HG03064 (cell line): ENCODE results near the gene KLK3.

Experiments used
- ATAC-seq: cut with Tn5 transposase; IDR thresholded peaks from one replicate; pipeline ENCODE4 v1.9.1; 2021; ENCODE audit warnings: low read depth; ENCODE audit not compliant: unreplicated experiment

The KLK3 gene

DNA sequence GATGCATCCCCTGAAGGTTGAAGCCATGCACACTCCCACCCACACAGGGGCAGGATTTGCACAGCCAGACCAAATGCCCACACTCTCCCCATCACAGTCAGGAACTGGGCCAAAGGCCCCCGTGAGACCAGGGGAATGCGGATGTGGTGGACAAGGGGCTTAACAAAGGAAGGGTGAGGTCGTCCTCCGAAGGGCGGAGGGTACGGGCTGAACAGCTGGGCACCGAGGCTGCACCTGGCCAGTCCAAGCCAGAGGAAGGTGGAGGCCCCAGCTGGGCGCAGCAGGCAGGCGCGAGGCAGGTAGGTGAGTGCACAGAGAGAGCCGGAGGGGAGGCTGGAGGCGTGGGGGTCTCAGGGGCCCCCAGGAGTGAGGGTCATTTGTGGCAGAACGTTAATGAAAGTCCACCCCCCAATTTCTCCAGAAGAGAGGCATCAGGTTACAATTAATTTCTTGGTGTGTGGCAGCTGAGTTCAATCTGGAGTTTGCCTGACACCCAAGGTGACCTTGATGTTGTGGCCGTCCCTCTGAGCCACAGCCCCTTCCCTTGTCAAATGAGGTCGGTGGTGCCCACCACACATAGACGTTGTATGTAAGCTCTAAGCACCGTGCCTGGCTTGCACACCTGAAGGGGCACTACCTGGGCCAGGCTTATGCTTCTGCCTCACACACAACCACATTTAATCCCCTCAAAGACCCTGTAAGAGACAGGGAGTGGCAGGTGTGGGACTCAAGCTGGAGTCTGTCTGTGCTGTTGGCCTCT, 24.3 kb upstream of the KLK3 start:
- no peak for ATAC-seq

DNA sequence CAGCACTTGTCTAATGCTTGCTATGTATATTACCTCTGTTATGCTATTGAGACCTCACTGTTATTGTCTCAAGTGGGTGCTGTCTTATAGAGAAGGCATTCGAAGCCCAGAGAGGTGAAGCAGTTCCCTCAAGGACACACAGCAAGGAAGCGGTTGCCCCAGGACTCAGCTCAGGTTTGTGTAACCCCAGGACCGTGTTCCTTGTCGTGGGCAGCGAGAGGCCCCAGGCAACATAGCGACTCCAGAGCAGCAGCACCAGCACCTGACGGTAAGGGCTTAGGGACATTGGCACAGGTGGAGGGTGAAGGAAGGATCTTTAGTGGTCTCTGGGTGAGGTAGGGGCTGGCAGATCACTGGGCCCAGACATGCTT, 23.7 kb upstream of the KLK3 start:
- no peak for ATAC-seq

GRCh38 chr19:50832666-50833065, 22.0 kb upstream of the KLK3 start:
- ATAC-seq = no peak

DNA sequence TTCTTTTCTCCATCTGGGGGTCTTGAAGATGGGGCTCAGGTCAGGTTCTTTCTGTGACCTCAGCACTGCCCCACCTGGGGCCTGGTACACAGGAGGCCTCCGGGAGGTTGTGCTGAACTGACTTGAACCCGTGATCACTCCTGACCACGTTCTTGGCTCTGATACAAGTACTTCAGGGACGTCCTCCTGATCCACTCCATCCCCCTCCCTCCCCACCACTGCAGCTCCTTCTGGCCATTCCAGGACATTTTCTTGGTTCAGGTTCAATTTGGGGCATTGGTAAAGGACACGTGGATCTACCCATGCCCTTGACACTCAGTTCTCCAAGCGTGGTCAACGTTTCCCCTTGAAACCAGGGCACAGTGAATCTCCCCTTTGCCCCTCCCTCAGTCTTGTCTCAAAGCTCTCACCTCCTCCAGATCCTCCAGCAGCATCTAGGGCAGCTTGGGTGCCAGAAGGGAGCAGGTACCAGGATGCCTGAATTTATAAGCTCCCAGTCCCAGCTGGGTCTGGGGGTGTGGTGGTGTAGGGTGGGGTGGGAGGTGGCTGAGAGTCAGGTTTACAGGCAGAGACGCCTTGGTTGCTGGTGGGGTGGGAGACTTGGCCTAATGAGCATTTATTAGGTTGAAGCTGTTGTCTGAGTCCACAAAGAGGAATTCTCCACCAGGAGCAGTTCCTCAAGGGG, 21.5 kb upstream of the KLK3 start, which contains the start of gene KLK15:
KLK15 (minus strand) TSS at position 458 of the 685 bp plus-strand sequence. CDS start 2,082 bp downstream, outside the sequence.
- no peak for ATAC-seq

DNA sequence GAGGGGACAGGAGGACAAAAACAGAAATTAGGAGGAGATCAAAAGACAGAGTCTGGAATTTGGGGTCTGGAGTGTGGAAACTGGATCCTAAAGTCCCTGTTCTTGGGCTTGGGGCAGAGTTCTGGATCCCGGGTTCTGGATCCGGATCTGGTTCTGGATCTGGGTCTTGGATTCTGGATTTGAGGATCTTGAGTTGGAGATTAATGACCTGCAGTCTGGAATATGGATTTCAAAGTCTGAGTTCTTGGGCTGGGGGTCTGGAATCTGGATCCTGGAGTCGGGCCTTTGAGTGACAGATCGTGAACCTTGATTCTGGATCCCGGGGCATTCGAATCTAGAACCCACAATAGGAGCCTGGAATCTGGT, 20.9 kb upstream of the KLK3 start:
- ATAC-seq = no peak

GRCh38 chr19:50835103-50835784, 19.5 kb upstream of the KLK3 start:
- no peak for ATAC-seq

- ATAC-seq = peak; percentile 61
These were observed 18.8 kb upstream of the KLK3 start for GRCh38 chr19:50835785-50836542.

GRCh38 chr19:50836543-50837195, 18.0 kb upstream of the KLK3 start:
- no peak for ATAC-seq

- ATAC-seq = no peak
These were observed 17.4 kb upstream of the KLK3 start for GRCh38 chr19:50837300-50837699.

- ATAC-seq = no peak
These were observed 16.5 kb upstream of the KLK3 start for GRCh38 chr19:50838239-50838638.

DNA sequence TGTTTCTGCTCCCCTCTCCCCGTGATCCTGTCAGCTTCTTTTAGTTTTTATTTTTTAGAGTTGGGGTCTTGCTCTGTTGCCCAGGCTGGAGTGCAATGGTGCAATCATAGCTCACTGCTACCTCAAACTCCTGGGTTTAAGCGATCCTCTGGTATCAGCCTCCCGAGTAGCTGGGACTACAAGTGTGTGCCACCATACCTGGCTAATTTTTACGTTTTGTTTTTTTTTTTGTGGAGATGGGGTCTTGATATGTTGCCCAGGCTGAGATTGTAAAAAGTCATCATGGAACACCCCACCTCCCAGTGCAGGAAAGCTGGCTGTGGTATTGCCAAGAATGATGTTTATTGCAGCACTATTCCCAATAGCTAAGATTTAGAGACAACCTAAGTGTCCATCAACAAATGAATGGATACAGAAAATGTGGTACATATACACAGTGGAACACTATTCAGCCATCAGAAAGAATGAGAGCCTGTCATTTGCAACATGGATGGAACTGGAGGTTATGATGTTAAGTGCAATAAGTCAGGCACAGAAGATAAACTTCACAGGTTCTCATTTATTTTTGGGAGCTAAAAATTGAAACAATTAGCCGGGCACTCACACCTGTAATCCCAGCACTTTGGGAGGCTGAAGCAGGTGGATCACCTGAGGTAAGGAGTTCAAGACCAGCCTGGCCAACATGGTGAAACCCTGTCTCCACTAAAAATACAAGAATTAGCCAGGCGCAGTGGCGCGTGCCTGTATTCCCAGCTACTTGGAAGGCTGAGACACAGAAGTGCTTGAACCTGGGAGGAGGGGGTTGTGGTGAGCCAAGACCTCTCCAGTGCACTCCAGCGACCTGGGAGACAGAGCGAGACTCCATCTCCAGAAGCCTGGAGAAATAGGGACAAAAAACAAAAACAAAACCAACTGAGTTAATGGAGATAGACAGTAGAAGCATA, 14.7 kb upstream of the KLK3 start:
- no peak for ATAC-seq

DNA sequence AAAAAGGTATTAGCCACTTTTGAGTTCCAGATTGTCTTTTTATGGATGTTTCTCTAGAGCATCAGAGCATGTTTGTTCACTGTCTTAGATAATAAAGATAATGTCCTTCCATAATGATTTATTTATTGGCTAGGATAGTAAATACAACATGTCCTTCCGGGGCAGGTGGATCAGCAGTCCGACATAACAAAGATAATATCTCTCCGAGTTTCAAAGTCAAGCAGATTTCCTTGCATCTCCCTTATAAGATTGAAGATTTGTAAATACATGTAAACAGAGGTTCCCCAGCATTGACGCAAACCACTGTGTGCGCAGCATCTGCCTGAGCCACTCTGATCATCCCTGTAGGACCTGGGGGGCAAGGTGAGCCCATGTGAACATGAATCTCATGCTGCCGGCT, 12.6 kb upstream of the KLK3 start:
- no peak for ATAC-seq

DNA sequence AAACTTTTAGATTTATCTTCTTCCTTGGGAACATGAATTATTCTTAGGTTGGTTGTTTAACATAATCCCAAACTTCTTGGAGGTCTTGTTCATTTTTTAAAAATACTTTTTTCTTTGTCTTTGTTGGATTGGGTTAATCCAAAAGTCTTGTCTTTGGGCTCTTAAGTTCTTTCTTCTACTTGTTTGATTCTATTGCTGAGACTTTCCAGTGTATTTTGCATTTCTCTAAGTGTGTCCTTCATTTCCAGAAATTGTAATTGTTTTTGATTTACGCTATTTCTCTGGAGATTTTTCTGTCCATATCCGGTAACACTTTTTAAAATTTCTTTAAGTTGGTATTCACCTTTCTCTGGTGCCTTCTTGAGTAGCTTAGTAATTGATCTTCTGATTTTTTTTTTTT, 11.5 kb upstream of the KLK3 start:
- no peak for ATAC-seq

- ATAC-seq = no peak
These were observed 11.0 kb upstream of the KLK3 start for GRCh38 chr19:50843701-50844221.

DNA sequence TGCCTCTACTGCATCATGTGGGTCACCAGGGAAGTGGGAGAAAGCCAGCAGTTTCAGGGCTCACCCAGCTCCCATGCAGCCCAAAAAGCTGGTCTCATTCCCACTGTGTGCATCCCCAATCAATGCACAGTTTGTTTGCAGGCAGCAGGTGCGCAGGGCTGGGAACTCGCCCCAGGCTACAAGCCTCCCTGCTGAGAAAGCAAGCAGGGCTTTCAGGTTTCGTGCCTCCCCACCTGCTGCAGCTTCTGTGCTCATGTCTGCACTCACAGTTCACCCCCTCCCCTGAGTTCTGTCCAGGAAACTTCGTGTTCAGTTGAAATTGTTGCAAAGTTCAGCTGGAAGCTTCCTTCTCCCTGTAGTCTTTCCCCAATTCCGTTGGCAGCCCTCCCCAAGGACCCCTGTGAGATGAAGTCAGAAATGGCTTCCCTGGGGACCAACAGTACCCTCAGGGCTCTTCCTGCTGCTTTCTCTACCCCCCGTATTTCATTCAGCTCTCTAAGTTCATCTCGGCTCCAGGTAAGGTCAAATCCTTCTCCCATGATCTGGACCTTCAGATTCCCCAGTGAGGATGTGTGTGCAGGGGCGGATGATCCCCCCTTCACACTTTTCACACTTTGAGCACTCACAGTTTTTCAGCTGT, 10.3 kb upstream of the KLK3 start:
- ATAC-seq = no peak

DNA sequence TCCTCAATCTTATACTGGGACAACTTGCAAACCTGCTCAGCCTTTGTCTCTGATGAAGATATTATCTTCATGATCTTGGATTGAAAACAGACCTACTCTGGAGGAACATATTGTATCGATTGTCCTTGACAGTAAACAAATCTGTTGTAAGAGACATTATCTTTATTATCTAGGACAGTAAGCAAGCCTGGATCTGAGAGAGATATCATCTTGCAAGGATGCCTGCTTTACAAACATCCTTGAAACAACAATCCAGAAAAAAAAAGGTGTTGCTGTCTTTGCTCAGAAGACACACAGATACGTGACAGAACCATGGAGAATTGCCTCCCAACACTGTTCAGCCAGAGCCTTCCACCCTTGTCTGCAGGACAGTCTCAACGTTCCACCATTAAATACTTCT, 4.0 kb upstream of the KLK3 start:
- ATAC-seq = no peak

DNA sequence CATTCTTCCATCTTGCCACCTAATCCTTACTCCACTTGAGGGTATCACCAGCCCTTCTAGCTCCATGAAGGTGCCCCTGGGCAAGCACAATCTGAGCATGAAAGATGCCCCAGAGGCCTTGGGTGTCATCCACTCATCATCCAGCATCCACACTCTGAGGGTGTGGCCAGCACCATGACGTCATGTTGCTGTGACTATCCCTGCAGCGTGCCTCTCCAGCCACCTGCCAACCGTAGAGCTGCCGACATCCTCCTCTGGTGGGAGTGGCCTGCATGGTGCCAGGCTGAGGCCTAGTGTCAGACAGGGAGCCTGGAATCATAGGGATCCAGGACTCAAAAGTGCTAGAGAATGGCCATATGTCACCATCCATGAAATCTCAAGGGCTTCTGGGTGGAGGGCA, 3.1 kb upstream of the KLK3 start:
- ATAC-seq = no peak

GRCh38 chr19:50857366-50857765, 2.7 kb downstream of the KLK3 start:
- ATAC-seq = no peak

- ATAC-seq = no peak
These were observed 4.2 kb downstream of the KLK3 start for GRCh38 chr19:50858886-50859285.
